ENCODE measurements around the gene PMS2.
"Not testable (repeated sequence)": the region's sequence is repeated elsewhere in the genome, so short reads cannot be mapped to it uniquely, and the experiment has no call there.

PMS2 gene

DNA sequence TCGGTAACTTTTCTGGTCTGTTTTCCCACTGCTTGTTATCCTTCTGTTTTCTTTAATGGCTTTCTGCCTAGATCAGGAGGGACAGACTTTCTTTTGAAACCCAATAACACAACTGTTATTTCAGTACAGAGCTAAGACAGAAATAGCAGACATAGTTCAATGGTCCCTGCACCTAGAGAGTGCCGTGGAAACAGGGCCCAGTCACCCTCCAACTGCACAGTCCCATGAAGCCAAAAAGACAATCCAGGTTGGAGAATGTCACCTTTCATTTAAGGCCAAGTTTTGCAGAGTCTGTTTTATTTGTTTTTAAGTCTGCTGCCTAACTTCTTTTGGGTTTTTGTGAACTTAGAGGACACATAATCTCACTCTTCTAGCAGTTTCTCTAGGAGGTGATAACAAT, 2.7 kb upstream of the PMS2 start:
- no peaks in the 10 kb centered on the region for H3K4me1 ChIP-seq (ENCODE audit: control insufficient read depth, insufficient read depth, low read length)
- peaks cover 48% of the 10 kb centered on the region for H3K36me3 ChIP-seq (ENCODE audit: control insufficient read depth, insufficient read depth, low read length)
- H3K9me3 ChIP-seq (ENCODE audit: control insufficient read depth, insufficient read depth, low read length): no peaks in the 10 kb centered on the region
- H3K27ac ChIP-seq (ENCODE audit: low read depth, low read length): no peak overlapping the region
- no peaks in the 10 kb centered on the region for H3K27me3 ChIP-seq (ENCODE audit: control insufficient read depth, insufficient read depth, low read length)
- no peak overlapping the region for H3K4me3 ChIP-seq (ENCODE audit: low read depth, low read length)
- H3K9ac ChIP-seq (ENCODE audit: low read depth, low read length): no peak overlapping the region

DNA sequence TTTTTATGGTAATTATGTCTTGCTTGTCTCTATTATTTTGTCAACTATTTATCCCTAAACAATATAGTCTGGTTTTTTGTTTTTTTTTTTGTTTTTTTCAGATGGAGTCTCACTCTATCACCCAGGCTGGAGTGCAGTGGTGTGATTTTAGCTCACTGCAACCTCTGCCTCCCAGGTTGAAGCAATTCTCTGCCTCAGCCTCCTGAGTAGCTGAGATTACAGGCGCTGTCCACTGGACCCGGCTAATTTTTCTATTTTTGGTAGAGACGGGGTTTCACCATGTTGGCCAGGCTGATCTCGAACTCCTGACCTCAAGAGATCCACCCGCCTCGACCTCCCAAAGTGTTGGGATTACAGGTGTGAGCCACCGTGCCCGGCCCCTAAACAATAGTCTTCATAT, 1.5 kb upstream of the PMS2 start:
- not testable (repeated sequence) for H3K27ac ChIP-seq (ENCODE audit: low read depth, low read length); H3K9ac ChIP-seq (ENCODE audit: low read depth, low read length); H3K9me3 ChIP-seq (ENCODE audit: control insufficient read depth, insufficient read depth, low read length); H3K4me1 ChIP-seq (ENCODE audit: control insufficient read depth, insufficient read depth, low read length); H3K27me3 ChIP-seq (ENCODE audit: control insufficient read depth, insufficient read depth, low read length)
- Histone ChIP-seq H3K36me3 (ENCODE audit: control insufficient read depth, insufficient read depth, low read length) (peaks cover 38% of the 10 kb centered on the region), H3K4me3 (ENCODE audit: low read depth, low read length) (peak overlapping the region; percentile 96)

DNA sequence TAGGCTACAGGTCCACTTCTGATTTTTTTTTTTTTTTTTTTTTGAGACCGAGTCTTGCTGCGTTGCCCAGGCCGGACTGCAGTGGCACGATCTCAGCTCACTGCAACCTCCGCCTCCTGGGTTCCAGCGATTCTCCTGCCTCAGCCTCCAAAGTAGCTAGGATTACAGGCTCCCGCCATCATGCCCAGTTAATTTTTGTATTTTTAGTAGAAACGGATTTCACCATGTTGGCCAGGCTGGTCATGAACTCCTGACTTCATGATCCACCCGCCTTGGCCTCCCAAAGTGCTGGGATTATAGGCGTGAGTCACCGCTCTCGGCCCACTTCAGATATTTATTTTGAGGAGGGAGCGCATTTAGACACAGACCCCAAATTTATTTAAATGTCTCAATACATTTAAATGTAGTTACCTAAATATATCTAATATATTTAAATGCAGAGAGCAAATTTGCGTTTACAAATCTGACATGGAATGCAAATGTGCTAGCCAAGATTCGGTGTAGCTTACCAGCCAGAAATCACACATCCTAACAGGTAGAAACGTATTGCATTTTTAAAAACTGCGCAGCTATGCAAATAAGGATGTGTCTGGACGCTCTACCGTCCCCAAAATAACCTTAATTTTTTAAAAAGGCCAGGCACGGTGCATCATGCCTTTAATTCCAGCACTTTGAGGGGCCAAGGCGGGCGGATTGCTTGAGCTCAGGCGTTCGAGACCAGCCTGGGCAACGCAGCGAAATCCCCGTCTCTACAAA, 836 bp downstream of the PMS2 start:
- Histone ChIP-seq H3K36me3 (ENCODE audit: control insufficient read depth, insufficient read depth, low read length) (peaks cover 37% of the 10 kb centered on the region), H3K27ac (ENCODE audit: low read depth, low read length) (peak overlapping the region; percentile 97)

DNA sequence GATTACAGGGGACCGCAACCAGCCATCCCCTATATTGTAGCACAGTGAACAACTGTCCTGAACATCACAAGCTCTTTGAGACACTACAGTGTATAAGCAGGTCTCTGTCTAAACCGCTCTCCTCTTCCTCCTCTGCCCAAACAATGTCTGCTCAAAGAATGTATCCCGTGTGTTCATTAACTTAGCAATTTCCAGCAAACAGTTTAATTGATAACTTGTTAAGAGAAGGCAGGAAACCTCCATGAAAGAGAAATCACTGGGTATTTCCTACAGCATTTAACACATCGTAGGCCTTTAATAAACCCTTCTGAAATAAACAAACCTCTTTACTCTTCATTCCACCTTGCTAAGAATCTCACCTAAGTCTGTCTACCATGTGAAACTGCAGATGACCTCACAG, 1.5 kb downstream of the PMS2 start:
- Histone ChIP-seq H3K27ac (ENCODE audit: low read depth, low read length) (no peak overlapping the region), H3K9ac (ENCODE audit: low read depth, low read length) (no peak overlapping the region), H3K36me3 (ENCODE audit: control insufficient read depth, insufficient read depth, low read length) (peaks cover 36% of the 10 kb centered on the region), H3K9me3 (ENCODE audit: control insufficient read depth, insufficient read depth, low read length) (no peaks in the 10 kb centered on the region), H3K4me3 (ENCODE audit: low read depth, low read length) (no peak overlapping the region), H3K4me1 (ENCODE audit: control insufficient read depth, insufficient read depth, low read length) (no peaks in the 10 kb centered on the region), H3K27me3 (ENCODE audit: control insufficient read depth, insufficient read depth, low read length) (no peaks in the 10 kb centered on the region)

More for the DNA sequence above, 836 bp downstream of the PMS2 start:
- H3K9ac ChIP-seq (ENCODE audit: low read depth, low read length): peak overlapping the region; percentile 92
- H3K9me3 ChIP-seq (ENCODE audit: control insufficient read depth, insufficient read depth, low read length); H3K27me3 ChIP-seq (ENCODE audit: control insufficient read depth, insufficient read depth, low read length); H3K4me1 ChIP-seq (ENCODE audit: control insufficient read depth, insufficient read depth, low read length): not testable (repeated sequence)
- peak overlapping the region; percentile 96 for H3K4me3 ChIP-seq (ENCODE audit: low read depth, low read length)

DNA sequence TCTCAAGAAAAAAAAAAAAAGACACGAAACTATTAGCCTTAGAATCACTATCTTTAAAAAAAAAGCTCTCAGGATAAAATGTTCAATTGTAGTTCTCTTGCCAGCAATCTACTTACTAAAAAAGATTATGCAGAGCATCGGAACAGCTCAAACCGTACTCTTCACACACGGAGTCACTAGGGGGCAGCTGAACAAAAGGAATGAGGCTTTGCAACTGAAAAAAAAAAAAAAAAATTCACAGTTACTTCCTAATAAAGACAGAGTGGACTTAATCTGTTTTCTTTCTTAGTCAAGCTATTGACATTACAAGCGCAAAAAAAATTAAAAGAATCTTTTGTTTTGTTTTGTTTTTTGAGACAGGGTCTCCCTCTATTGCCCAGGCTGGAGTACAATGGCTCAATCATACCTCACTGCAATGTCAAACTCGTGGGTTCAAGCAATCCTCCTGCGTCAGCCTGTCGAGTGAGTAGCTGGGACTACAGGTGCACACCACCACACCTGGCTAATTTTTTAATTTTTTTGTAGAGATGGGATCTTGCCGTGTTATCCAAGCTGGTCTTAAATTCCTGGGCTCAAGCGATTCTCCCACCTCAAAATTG, 11.5 kb downstream of the PMS2 start:
- H3K27ac ChIP-seq (ENCODE audit: low read depth, low read length): no peak overlapping the region
- no peak overlapping the region for H3K9ac ChIP-seq (ENCODE audit: low read depth, low read length)
- no peaks in the 10 kb centered on the region for H3K9me3 ChIP-seq (ENCODE audit: control insufficient read depth, insufficient read depth, low read length)
- H3K36me3 ChIP-seq (ENCODE audit: control insufficient read depth, insufficient read depth, low read length): peaks cover 75% of the 10 kb centered on the region
- no peaks in the 10 kb centered on the region for H3K4me1 ChIP-seq (ENCODE audit: control insufficient read depth, insufficient read depth, low read length)
- no peaks in the 10 kb centered on the region for H3K27me3 ChIP-seq (ENCODE audit: control insufficient read depth, insufficient read depth, low read length)
- no peak overlapping the region for H3K4me3 ChIP-seq (ENCODE audit: low read depth, low read length)

DNA sequence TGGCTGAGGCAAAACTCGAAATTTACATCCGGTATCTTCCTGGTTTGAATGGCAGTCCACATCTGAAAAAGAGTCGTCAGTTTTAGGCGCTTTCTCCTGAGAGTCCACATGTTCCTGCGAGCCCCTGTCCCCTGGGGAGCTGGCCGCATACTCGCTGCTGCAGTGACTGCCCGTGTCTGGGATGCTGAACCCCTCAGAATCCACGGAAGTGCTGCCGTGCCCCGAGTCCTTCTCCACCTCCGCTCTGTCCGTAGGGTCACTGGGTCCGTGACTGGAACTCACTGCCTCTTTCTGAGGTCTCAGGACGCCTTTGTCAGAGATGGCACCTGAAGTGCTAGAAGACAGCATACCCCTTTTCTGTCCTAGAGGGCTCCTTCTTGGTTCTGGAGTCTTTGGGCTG, 21.8 kb downstream of the PMS2 start:
- H3K4me1 ChIP-seq (ENCODE audit: control insufficient read depth, insufficient read depth, low read length); H3K27me3 ChIP-seq (ENCODE audit: control insufficient read depth, insufficient read depth, low read length); H3K9ac ChIP-seq (ENCODE audit: low read depth, low read length); H3K27ac ChIP-seq (ENCODE audit: low read depth, low read length); H3K9me3 ChIP-seq (ENCODE audit: control insufficient read depth, insufficient read depth, low read length); H3K4me3 ChIP-seq (ENCODE audit: low read depth, low read length): not testable (repeated sequence)
- peaks cover 41% of the 10 kb centered on the region for H3K36me3 ChIP-seq (ENCODE audit: control insufficient read depth, insufficient read depth, low read length)

DNA sequence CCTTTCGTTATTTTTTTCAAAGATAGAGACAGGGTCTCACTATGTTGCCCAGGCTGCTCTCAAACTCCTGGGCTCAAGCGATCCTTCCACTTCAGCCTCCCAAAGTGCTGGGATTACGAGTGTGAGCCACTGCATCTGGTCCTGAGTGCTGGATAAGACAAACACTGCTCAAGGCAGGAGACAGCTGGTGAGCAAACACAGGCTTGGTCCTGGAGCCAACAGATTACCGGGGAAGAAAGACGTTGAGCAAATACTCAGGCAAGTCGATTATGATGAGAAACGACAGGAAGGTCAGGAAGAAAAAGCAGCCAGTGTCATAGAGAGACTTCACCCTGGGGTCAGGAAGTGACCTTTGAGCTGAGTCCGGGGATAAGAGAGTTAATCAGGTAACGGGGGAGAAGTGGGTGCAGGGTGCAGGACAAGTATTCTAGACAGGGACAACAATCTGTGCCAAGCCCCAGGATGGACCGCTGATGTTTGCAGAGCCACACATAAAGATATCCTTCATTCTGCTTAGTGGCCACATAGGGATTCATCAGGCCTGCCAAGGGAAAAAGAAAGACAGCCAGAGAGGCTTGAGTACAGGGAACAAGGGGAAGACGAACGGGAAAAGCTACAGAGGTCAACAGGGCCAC, 29.1 kb downstream of the PMS2 start:
- H3K9ac ChIP-seq (ENCODE audit: low read depth, low read length); H3K9me3 ChIP-seq (ENCODE audit: control insufficient read depth, insufficient read depth, low read length); H3K36me3 ChIP-seq (ENCODE audit: control insufficient read depth, insufficient read depth, low read length); H3K27me3 ChIP-seq (ENCODE audit: control insufficient read depth, insufficient read depth, low read length); H3K27ac ChIP-seq (ENCODE audit: low read depth, low read length); H3K4me3 ChIP-seq (ENCODE audit: low read depth, low read length); H3K4me1 ChIP-seq (ENCODE audit: control insufficient read depth, insufficient read depth, low read length): not testable (repeated sequence)

DNA sequence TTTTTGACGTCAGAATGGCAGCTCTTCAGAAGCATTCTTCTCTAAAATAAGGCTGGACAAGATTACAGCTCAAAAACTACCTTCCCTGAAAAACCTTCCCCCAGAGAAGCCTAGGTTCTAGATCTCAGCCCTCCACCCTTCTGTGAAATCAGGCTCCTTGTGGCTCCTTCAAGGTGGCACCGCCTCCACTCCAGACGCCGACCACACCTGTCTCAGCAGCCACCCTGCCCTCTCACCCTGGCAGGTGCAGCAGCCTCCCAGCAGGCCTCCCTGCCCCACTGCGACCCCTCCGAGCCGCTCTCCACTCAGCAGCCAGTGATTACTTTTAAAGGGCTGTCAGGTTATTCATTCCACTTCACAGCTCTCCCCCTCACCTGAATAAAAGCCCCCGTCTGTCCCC, 35.3 kb downstream of the PMS2 start:
- H3K27me3 ChIP-seq (ENCODE audit: control insufficient read depth, insufficient read depth, low read length); H3K4me1 ChIP-seq (ENCODE audit: control insufficient read depth, insufficient read depth, low read length); H3K27ac ChIP-seq (ENCODE audit: low read depth, low read length); H3K4me3 ChIP-seq (ENCODE audit: low read depth, low read length); H3K9ac ChIP-seq (ENCODE audit: low read depth, low read length); H3K9me3 ChIP-seq (ENCODE audit: control insufficient read depth, insufficient read depth, low read length); H3K36me3 ChIP-seq (ENCODE audit: control insufficient read depth, insufficient read depth, low read length): not testable (repeated sequence)

DNA sequence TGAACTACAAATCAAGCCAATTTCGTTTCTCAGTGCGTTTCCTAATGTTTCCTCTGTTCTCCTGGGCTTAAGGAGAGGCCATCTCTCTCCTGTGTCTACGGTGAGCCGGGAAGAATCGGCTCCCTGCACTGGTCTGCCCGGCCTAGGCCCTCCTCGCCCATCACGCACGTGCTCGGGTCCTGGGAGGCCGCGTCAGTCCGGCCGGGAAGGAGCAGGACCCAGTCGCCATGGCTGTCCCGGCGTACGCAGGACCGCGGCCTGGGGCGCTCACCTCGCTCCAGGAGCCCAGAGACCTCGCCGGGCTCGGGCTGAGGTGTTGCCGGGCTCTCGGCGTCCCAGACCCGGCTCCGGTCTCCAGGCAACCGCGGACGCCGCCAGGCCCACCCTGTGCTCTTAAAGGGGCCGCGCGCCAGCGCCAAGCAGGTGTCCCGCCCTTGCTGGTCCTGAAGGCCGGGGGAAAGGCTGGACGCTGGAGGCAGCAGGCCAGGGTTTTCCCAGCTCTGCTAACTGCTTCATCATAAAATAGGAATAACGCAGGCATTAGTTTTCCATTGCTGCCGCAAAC, 38.4 kb downstream of the PMS2 start, which contains the start of gene RSPH10B:
Gene RSPH10B (minus strand): TSS at position 343 of the 565 bp plus-strand sequence. CDS start 3,573 bp downstream, outside the sequence.
- not testable (repeated sequence) for H3K4me1 ChIP-seq (ENCODE audit: control insufficient read depth, insufficient read depth, low read length); H3K4me3 ChIP-seq (ENCODE audit: low read depth, low read length); H3K27ac ChIP-seq (ENCODE audit: low read depth, low read length); H3K9me3 ChIP-seq (ENCODE audit: control insufficient read depth, insufficient read depth, low read length); H3K36me3 ChIP-seq (ENCODE audit: control insufficient read depth, insufficient read depth, low read length); H3K9ac ChIP-seq (ENCODE audit: low read depth, low read length); H3K27me3 ChIP-seq (ENCODE audit: control insufficient read depth, insufficient read depth, low read length)

DNA sequence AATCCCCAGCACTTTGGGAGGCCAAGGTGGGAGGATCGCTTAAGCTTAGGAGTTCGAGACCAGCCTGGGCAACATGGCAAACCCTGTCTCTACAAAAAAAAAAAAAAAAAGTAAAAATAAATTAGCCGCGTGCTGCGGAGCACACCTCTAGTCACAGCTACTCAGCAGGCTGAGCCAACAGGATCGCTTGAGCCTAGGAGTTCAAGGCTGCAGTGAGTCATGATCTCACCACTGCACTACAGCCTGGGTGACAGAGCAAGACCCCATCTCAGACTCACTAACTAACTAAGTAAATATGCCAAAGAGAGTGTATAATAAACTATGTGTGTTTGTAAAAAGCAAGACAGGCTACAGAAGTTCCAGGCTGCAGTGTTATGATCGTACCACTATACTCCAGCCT, 45.0 kb downstream of the PMS2 start:
- H3K9me3 ChIP-seq (ENCODE audit: control insufficient read depth, insufficient read depth, low read length); H3K27ac ChIP-seq (ENCODE audit: low read depth, low read length); H3K4me3 ChIP-seq (ENCODE audit: low read depth, low read length); H3K9ac ChIP-seq (ENCODE audit: low read depth, low read length); H3K36me3 ChIP-seq (ENCODE audit: control insufficient read depth, insufficient read depth, low read length); H3K4me1 ChIP-seq (ENCODE audit: control insufficient read depth, insufficient read depth, low read length); H3K27me3 ChIP-seq (ENCODE audit: control insufficient read depth, insufficient read depth, low read length): not testable (repeated sequence)

DNA sequence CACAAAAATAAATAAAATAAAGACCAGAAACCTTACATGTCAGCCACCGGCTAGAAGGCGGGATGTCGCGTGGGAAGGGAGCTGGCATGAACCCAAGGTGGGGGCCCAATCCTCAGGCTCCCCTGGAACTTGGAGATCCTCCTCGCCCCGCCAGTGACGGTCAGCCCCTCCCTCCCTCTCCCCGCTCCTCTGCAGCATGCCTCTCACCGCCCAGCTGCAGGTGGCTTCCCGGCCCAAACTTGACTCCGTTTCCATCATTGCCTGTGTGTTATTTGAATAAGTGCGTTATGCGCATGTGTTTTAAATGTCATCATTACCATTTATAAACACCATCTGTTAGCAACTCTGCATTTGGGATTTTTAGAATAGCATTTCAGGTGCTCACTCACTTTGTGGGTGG, 45.6 kb downstream of the PMS2 start:
- not testable (repeated sequence) for H3K36me3 ChIP-seq (ENCODE audit: control insufficient read depth, insufficient read depth, low read length); H3K9me3 ChIP-seq (ENCODE audit: control insufficient read depth, insufficient read depth, low read length); H3K27me3 ChIP-seq (ENCODE audit: control insufficient read depth, insufficient read depth, low read length); H3K27ac ChIP-seq (ENCODE audit: low read depth, low read length); H3K4me1 ChIP-seq (ENCODE audit: control insufficient read depth, insufficient read depth, low read length); H3K9ac ChIP-seq (ENCODE audit: low read depth, low read length); H3K4me3 ChIP-seq (ENCODE audit: low read depth, low read length)

All from HUES48 (cell line).